ENCODE measurements around the gene TAF11L12. TPM values are rescaled to one million over a fixed set of nuclear protein-coding genes. Genes with fewer than 3 reads are reported as not detected.
"Not testable (repeated sequence)": the region's sequence is repeated elsewhere in the genome, so short reads cannot be mapped to it uniquely, and the experiment has no call there.

TAF11L12 gene
- total RNA-seq = not detected

DNA sequence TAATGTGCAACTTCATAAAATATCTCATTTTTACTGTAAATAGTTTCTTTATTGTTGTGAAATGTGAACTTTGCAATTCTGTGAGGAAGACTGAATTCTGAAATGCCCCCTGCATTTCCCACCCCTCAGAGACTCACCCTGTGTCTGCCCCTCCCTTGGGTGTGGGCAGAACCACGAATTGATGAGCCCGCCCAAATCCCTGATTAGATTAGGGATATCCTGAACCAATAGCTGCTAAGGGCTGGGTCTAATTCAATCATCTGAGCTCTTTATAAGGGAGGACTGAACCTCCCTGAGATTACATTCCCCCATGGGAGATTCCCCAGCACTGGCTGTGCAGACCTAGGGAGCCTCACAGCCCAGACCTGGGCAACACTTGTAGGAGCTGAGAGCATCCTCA, at the start of gene TAF11L12:
TSS of gene TAF11L12 (plus strand) at position 301 of the 400 bp plus-strand sequence.
- DNase-seq = not testable (repeated sequence)

DNA sequence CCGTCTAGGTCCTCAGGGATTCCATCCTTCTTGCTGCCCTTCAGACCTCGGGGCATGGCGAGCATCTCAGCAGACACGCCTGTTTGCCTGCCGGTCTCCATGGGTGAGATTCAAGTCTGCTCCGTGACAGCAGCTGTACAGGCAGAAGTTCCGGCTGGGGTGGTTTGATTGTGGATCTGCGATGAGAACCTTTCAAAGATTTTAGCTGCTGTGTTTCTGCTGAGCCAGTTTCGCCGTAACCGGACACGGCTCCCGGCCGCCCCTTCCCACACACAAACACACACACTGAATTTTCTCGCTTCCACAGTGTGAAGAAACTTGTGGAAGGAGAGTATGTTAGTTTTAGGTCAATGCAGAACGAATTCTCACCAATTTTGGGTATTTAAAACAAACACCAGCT, 24.5 kb upstream of the TAF11L12 start, which contains the start of gene TAF11L7:
TSS of gene TAF11L7 (minus strand) at position 101 of the 400 bp plus-strand sequence.
- DNase-seq = not testable (repeated sequence)

DNA sequence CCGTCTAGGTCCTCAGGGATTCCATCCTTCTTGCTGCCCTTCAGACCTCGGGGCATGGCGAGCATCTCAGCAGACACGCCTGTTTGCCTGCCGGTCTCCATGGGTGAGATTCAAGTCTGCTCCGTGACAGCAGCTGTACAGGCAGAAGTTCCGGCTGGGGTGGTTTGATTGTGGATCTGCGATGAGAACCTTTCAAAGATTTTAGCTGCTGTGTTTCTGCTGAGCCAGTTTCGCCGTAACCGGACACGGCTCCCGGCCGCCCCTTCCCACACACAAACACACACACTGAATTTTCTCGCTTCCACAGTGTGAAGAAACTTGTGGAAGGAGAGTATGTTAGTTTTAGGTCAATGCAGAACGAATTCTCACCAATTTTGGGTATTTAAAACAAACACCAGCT, 19.3 kb upstream of the TAF11L12 start, which contains the start of gene TAF11L8:
TSS of gene TAF11L8 (minus strand) at position 101 of the 400 bp plus-strand sequence.
- DNase-seq = not testable (repeated sequence)

DNA sequence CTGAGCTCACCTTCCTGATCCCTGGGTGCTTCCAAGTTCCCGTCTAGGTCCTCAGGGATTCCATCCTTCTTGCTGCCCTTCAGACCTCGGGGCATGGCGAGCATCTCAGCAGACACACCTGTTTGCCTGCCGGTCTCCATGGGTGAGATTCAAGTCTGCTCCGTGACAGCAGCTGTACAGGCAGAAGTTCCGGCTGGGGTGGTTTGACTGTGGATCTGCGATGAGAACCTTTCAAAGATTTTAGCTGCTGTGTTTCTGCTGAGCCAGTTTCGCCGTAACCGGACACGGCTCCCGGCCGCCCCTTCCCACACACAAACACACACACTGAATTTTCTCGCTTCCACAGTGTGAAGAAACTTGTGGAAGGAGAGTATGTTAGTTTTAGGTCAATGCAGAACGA, 15.9 kb upstream of the TAF11L12 start, which contains the start of gene TAF11L9:
TSS of gene TAF11L9 (minus strand) at position 140 of the 400 bp plus-strand sequence.
- not testable (repeated sequence) for DNase-seq

DNA sequence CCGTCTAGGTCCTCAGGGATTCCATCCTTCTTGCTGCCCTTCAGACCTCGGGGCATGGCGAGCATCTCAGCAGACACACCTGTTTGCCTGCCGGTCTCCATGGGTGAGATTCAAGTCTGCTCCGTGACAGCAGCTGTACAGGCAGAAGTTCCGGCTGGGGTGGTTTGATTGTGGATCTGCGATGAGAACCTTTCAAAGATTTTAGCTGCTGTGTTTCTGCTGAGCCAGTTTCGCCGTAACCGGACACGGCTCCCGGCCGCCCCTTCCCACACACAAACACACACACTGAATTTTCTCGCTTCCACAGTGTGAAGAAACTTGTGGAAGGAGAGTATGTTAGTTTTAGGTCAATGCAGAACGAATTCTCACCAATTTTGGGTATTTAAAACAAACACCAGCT, 12.5 kb upstream of the TAF11L12 start, which contains the start of gene TAF11L10:
TSS of gene TAF11L10 (minus strand) at position 101 of the 400 bp plus-strand sequence.
- DNase-seq = not testable (repeated sequence)

DNA sequence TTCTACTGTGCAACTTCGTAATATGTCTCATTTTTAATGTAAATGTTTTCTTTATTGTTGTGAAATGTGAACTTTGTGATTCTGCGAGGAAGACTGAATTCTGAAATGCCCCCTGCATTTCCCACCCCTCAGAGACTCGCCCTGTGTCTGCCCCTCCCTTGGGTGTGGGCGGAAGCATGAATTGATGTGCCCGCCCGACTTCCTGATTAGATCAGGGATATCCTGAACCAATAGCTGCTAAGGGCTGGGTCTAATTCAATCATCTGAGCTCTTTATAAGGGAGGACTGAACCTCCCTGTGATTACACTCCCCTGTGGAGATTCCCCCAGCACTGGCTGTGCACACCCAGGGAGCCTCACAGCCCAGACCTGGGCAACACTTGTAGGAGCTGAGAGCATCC, 6.3 kb upstream of the TAF11L12 start, which contains the start of gene TAF11L11:
TSS of gene TAF11L11 (plus strand) at position 304 of the 400 bp plus-strand sequence.
- not testable (repeated sequence) for DNase-seq

DNA sequence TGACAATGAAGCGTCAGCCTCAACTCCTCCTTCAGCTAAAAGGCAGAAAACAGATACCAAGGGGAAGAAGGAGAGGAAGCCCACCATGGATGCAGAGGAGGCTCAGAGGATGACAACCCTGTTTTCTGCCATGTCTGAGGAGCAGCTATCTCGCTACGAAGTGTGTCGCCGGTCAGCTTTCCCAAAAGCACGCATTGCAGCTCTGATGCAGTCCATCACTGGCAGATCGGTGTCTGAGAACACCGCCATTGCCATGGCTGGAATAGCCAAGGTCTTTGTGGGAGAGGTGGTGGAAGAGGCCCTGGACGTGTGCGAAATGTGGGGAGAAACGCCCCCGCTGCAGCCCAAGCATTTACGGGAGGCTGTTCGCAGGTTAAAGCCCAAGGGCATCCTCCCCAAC, 5.2 kb upstream of the TAF11L12 start:
- DNase-seq = no peak

DNA sequence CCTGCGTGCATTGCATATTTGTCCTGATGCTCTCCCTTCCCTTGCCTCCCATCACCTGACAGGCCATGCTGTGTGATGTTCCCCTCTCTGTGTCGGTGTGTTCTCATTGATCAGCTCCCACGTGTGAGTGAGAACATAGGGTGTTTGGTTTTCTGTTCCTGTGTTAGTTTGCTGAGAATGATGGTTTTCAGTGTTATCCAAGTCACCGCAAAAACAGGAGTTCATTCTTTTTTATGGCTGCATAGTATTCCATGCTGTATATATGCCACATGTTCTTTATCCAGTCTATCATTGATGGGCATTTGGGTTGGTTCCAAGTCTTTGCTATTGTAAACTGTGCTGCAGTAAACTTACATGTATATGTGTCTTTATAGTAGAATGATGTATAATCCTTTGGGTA, 2.7 kb upstream of the TAF11L12 start:
- not testable (repeated sequence) for DNase-seq

DNA sequence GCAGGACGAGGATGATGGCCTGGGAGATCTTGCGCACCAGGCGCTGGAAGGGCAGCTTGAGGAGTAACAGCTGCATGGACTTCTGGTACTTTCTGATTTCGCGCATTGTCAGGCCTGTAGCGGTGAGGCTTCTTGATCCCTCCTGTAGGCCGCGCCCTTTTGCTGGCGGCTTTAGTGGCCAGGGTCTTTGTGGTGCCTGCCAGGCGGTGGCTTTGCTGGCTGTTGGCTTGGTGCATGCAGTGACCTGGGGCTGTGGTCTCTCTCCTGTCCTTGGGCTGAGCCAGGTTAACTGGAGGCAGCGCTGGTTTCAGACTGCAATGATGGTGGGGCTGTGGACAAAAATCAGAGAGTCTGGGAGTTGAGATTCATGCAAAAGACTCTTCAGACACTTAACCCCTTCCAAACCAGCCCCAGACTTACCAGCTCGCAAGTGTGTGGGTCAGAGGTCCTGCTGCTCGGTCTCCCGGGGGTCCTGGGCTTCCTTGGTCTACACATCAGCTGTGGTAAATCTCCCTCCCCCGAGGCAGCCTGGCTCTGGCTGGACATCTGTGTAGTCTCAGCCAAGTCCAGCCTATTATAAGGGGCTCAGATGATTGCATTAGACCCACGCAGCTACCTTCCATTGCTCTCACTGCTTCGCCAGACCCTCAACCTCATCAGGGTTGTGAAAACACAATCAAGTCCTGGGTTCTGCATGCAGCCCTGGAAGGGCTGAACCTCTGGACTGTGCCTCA, 4.8 kb downstream of the TAF11L12 start:
- DNase-seq = no peak

DNA sequence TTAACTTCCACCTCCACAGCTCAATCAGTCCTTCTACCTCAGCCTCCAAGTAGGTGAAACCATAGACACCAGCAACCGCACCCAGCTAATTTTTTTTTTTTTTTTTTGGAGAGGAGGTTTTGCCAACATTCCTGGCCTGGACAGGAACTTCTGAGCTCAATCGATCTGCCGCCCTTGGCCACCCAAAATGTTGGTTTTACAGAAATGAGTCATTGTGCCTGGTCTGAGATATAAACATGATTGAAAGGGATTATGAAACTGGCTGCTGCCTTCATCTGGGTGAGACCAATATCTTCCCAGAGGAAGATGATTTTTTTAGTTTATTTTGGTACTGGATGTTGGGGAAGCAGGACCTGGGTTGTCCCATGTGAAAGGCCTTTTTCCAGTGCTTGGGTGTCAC, 9.2 kb downstream of the TAF11L12 start:
- DNase-seq = no peak

DNA sequence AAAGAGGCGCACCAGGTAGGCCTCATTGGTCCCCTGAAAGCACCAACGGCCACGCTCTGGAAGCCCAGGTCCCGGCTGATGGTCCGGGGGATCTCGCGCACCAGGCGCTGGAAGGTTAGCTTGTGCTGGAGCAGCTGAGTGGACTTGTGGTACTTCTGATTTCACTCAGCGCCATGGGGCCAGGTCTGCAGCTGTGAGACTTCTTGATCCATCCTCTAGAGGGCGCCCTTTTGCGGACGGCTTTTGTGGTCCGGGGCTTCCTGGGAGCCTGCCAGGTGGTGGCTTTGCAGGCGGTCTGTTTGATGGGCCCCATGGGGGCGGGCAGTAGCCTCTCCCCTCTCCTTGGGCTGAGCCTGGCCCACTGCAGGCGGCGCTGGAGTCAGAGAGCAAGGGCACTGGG, 10.4 kb downstream of the TAF11L12 start:
- no peak for DNase-seq

DNA sequence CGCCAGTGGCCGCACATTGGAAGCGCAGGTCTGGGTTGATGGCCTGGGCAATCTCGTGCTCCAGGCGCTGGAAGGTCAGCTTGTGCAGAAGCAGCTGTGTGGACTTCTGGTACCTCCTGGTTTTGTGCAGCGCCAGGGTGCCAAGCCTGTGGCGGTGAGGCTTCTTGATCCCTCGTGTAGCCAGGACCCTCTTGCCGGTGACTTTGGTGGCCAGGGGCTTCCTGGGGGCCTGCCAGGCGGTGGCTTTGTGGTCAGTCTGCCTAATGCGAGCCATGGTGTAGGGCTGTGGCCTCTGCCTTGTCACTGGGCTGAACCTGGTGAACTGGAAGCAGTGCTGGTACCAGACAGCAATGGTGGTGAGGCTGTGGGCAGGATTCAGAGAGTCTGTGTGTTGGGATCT, 15.5 kb downstream of the TAF11L12 start:
- DNase-seq = no peak

DNA sequence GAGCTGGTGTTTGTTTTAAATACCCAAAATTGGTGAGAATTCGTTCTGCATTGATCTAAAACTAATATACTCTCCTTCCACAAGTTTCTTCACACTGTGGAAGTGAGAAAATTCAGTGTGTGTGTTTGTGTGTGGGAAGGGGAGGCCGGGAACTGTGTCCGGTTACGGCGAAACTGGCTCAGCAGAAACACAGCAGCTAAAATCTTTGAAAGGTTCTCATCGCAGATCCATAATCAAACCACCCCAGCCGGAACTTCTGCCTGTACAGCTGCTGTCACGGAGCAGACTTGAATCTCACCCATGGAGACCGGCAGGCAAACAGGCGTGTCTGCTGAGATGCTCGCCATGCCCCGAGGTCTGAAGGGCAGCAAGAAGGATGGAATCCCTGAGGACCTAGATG, 21.6 kb downstream of the TAF11L12 start, which contains the start of gene TAF11L13:
TSS of gene TAF11L13 (plus strand) at position 301 of the 400 bp plus-strand sequence.
- DNase-seq = not testable (repeated sequence)

DNA sequence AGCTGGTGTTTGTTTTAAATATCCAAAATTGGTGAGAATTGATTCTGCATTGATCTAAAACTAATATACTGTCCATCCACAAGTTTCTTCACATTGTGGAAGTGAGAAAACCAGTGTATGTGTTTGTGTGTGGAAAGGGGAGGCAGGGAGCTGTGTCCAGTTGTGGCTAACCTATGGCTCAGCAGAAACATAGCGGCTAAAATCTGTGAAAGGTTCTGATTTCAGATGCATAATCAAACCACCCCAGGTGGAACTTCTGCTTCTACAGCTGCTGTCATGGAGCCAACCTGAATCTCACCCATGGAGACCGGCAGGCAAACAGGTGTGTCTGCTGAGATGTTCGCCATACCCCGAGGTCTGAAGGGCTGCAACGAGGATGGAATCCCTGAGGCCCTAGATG, 24.0 kb downstream of the TAF11L12 start, which contains the start of gene TAF11L14:
TSS of gene TAF11L14 (plus strand) at position 301 of the 400 bp plus-strand sequence.
- no peak for DNase-seq

DNA sequence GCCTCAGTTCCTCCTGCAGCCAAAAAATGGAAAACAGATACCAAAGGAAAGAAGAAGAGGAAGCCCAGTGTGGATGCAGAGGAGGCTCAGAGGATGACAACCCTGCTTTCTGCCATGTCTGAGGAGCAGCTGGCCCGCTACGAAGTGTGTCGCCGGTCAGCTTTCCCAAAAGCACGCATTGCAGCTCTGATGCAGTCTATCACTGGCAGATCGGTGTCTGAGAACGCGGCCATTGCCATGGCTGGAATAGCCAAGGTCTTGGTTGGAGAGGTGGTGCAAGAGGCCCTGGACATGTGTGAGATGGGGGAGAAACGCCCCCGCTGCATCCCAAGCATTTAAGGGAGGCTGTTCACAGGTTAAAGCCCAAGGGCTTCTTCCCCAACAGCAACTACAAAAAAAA, 39.0 kb downstream of the TAF11L12 start:
- DNase-seq = not testable (repeated sequence)

DNA sequence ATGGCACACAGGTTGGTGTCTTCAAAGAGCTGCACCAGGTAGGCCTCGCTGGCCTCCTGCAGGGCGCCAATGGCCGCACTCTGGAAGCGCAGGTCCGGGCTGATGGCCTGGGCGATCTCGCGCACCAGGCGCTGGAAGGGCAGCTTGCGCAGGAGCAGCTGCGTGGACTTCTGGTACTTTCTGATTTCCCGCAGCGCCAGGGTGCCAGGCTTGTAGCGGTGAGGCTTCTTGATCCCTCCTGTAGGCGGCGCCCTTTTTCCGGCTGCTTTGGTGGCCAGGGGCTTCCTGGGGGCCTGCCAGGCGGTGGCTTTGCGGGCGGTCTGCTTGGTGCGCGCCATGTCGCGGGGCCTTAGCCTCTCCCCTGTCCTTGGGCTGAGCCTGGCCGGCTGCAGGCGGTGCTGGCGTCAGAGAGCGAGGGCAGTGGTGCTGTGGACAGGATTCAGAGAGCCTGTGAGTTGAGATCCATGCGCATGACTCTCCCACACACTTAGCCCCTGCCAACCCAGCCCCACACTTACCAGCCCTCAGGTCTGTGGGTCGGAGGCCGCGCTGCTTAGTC, 45.1 kb downstream of the TAF11L12 start:
- not testable (repeated sequence) for DNase-seq

DNA sequence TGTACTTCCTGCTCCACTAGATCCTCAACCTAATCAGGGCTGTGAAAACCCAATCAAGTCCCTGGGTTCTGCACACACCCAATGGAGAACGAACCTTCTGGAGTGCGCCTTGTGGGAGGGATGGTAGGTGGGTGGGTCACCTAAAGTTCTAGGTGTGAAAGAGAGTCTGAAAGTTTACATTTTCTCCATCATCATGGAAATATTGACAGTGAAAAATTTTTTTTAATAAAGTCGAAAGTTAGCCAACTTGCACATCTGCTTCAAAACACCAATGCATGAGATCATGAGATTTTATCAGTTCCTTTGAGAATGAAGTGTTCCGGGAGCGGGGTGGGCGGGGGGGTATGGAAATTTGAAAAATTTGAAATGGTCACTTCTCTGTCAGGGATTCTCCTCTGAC, 45.7 kb downstream of the TAF11L12 start:
- no peak for DNase-seq

Small RNA genes within 50 kb of the gene (small RNA-seq; reads per million reads assigned to genes)
- gene AC233724.1 (ENCODE audit: low replicate concordance) = not detected
- gene AC233724.2 (ENCODE audit: low replicate concordance) = not detected
- gene AC233724.3 (ENCODE audit: low replicate concordance) = not detected
- gene AC233724.4 (ENCODE audit: low replicate concordance) = not detected
- gene AC233724.6 (ENCODE audit: low replicate concordance) = not detected
- gene AC233724.7 (ENCODE audit: low replicate concordance) = not detected

Other genes starting within 250 kb of the TAF11L12 start
- gene TAF11L2, start 112.2 kb upstream of the TAF11L12 start, total RNA-seq = not detected
- not detected for gene TAF11L3, start 92.0 kb upstream of the TAF11L12 start, total RNA-seq
- gene TAF11L4, start 88.6 kb upstream of the TAF11L12 start, total RNA-seq = not detected
- not detected for gene TAF11L5, start 85.2 kb upstream of the TAF11L12 start, total RNA-seq
- not detected for gene TAF11L6, start 81.7 kb upstream of the TAF11L12 start, total RNA-seq
- gene TAF11L7, start 24.6 kb upstream of the TAF11L12 start, total RNA-seq = not detected
- not detected for gene TAF11L8, start 19.4 kb upstream of the TAF11L12 start, total RNA-seq
- not detected for gene TAF11L9, start 16.0 kb upstream of the TAF11L12 start, total RNA-seq
- not detected for gene TAF11L10, start 12.6 kb upstream of the TAF11L12 start, total RNA-seq
- gene TAF11L11, start 6.2 kb upstream of the TAF11L12 start, total RNA-seq = not detected
- gene TAF11L13, start 21.7 kb downstream of the TAF11L12 start, total RNA-seq = not detected
- gene TAF11L14, start 24.1 kb downstream of the TAF11L12 start, total RNA-seq = not detected